Uterus (tissue), 2 donors: ENCODE measurements around the gene MOSPD3.

Source experiments
- CTCF ChIP-seq, 4 experiments: fragments of 200-600 bp in 2 of 4; fragments of 450-650 bp in 2 of 4; sonication (generic) in 2 of 4; IDR thresholded peaks; one replicate each; pipeline ENCODE4 v1.5.1; 2016 to 2019; ENCODE audit warnings: antibody characterized with exemption in 4 of 4, mild to moderate bottlenecking in 2 of 4, moderate library complexity in 1 of 4
- POLR2A ChIP-seq, 2 donors: fragments of 450-650 bp; IDR thresholded peaks; one replicate each; pipeline ENCODE4 v1.6.1; 2016; ENCODE audit warnings: antibody characterized with exemption in 2 of 2, mild to moderate bottlenecking in 1 of 2, moderate library complexity in 1 of 2

- TF ChIP-seq CTCF (IDR thresholded peaks at IDR 0.05) (no peak), POLR2A (IDR thresholded peaks at IDR 0.05) (no peak)
Observed at GRCh38 chr7:100607111-100607510, 5.2 kb upstream of the MOSPD3 start.
